ENCODE results near the gene ZBTB49. TPM values are rescaled to one million over a fixed set of nuclear protein-coding genes. Genes with fewer than 3 reads are reported as not detected.

ZBTB49 gene
- total RNA-seq, 8 experiments from 2014 or later = 3.0 to 11.4 (median 5.6) TPM

DNA sequence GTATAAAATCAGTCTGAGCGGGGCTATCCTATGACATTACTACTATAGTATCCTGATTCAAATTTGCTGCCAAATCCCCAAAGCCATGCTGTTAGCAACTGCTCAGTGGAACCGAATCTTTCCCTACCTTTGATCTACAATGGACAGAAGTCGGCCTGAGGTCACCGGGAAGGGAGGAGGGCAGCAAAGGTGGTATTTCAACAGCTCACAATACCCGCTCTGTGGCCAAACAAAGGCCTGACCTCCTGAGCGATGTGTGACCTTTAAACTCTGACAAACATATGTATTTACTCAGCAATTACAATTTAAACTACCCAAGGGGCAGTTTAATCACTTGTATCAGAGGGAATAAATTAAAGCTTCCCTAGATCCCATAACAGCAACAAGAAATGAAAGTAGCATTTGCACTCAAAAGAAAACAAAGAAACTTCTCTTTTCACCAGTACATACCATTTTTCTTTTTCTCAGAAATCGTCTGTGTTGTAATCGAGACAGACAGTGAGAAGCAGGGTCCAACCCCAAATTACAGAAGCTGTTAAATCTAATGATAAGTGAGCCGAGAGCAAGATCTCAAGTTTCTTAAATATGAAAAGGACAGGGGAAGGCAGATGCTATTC is 30.5 kb upstream of the ZBTB49 start:
- 4 to 39% (median 12%) methylated on average over 2 to 9 of the region's 9 CpGs for WGBS, 10 experiments
- Histone ChIP-seq H3K4me1 (replicated peaks in 1 of 2) (peaks cover 9% of the 10 kb centered on the region in 2 donors), H3K4me3 (no peak overlapping the region), H3K27ac (no peak overlapping the region)
- ATAC-seq (replicated peaks in 6 of 8) = no peak
- in situ Hi-C loops (cut with MboI; ENCODE audit: low pct_unique_long_range_greater_than_20kb in 2 of 9, low sequenced_read_pairs in 9 of 9, unreplicated experiment in 9 of 9) = loop anchor here in 1 of 9 experiments (10.0 kb wide), 1 partner anchor 75 kb away; no protein-coding TSS in a partner anchor

DNA sequence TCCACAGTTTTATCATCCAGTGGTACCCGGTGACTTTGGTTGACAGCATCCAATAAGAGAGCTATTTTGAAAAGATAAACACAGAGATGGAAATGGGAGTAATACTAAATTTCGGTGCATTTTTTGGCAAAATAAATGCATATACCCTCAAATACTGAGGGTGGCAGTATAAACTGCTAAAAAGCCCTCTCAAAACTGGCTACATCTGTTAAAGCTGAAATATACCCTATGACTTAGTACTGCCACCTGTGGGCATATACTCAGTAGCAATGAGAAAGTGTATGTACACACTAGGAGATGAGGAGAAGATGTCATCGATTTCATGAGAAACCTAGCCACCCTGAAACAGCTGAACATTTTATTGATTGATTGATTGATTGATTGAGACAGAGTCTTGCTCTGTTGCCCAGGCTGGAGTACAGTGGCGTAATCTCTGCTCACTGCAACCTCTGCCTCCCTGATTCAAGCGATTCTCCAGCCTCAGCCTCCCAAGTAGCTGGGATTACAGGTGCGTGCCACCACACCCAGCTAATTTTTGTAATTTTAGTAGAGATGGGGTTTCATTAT is 29.8 kb upstream of the ZBTB49 start:
- H3K27ac ChIP-seq = no peak overlapping the region
- in situ Hi-C loops (cut with MboI; ENCODE audit: low pct_unique_long_range_greater_than_20kb in 2 of 9, low sequenced_read_pairs in 9 of 9, unreplicated experiment in 9 of 9) = no loop called here
- peak in 3 of 8 experiments; percentile 48 to 76 (median 72) for ATAC-seq (replicated peaks in 6 of 8)
- 19 to 100% (median 54%) methylated on average over 1 to 6 of the region's 6 CpGs; no CpG with 5 or more reads in 1 of the 10 experiments for WGBS, 10 experiments
- no peak overlapping the region for H3K4me3 ChIP-seq
- H3K4me1 ChIP-seq (replicated peaks in 1 of 2) = peaks cover 9% of the 10 kb centered on the region in 2 donors

DNA sequence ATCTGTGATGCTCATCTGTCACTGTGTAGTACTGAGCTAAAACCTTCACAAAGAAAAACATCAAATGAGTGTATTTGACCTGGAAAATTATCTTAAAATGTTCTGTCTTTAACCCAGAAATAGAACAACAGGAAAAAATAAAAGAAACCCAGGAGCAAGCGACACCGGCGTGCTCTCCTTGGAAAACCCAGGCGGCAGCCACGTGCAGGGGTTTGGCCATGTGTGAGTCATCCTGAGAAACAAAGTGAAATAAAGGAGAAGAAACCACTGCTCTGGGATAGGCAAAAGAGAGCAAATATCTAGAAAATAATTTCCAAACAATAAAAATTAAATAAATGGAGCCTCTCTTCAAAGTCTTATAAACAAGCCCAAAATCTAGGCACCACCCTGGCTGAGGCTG is 22.1 kb upstream of the ZBTB49 start:
- in situ Hi-C loops (cut with MboI; ENCODE audit: low pct_unique_long_range_greater_than_20kb in 2 of 9, low sequenced_read_pairs in 9 of 9, unreplicated experiment in 9 of 9) = no loop called here
- Histone ChIP-seq H3K4me3 (no peak overlapping the region), H3K27ac (no peak overlapping the region), H3K4me1 (replicated peaks in 1 of 2) (no peaks in the 10 kb centered on the region)
- ATAC-seq (replicated peaks in 6 of 8) = peak in 1 of 8 experiments; percentile 14
- WGBS, 10 experiments = 40 to 95% (median 79%) methylated on average over 1 to 5 of the region's 5 CpGs; no CpG with 5 or more reads in 1 of the 10 experiments

DNA sequence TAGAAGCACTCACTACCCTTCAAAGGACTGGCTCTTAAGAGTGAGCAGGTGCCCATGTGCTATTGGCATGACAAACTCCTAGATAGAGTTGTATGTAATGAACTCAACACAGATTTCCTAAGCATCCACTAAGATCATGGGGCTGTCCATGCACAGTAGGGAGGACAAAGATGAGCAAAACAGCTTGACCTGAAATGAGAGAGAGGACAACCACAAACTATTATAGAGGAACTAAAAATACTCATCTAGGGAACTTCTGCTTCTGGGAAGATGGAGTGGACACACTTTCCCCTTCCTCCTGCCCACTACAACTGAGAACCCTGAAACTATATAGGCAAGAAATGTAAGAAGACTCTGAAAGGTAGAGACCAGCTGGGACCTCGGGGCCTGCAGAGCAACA is 21.3 kb upstream of the ZBTB49 start:
- Histone ChIP-seq H3K27ac (no peak overlapping the region), H3K4me1 (replicated peaks in 1 of 2) (no peaks in the 10 kb centered on the region), H3K4me3 (no peak overlapping the region)
- in situ Hi-C loops (cut with MboI; ENCODE audit: low pct_unique_long_range_greater_than_20kb in 2 of 9, low sequenced_read_pairs in 9 of 9, unreplicated experiment in 9 of 9) = no loop called here
- ATAC-seq (replicated peaks in 6 of 8) = no peak
- 67 to 100% methylated on average over 1 of the region's 1 CpG; no CpG with 5 or more reads in 8 of the 10 experiments for WGBS, 10 experiments

DNA sequence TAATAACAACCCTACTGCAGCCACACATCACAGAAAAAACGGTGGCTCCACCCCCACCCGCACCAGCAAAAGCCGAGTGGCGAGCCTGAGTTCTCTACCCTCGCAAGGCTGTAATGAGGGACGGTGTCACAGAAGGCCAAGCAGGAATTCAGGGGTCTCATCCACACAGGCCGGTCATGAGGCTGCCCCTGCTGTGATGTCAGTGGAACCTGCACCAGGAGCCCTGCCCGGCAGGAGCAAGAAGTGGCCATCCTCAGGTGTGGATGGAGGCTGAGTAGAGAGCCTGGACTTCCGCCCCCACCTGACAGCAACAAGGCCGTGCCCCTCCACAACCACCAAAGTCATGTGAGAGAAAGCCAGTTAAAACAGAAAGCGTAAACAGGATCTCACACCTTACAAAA is 20.7 kb upstream of the ZBTB49 start:
- no peak for ATAC-seq (replicated peaks in 6 of 8)
- no peak overlapping the region for H3K4me3 ChIP-seq
- no peaks in the 10 kb centered on the region for H3K4me1 ChIP-seq (replicated peaks in 1 of 2)
- in situ Hi-C loops (cut with MboI; ENCODE audit: low pct_unique_long_range_greater_than_20kb in 2 of 9, low sequenced_read_pairs in 9 of 9, unreplicated experiment in 9 of 9) = no loop called here
- no peak overlapping the region for H3K27ac ChIP-seq
- WGBS, 10 experiments = 85 to 100% (median 100%) methylated on average over 1 to 8 of the region's 11 CpGs; no CpG with 5 or more reads in 5 of the 10 experiments

DNA sequence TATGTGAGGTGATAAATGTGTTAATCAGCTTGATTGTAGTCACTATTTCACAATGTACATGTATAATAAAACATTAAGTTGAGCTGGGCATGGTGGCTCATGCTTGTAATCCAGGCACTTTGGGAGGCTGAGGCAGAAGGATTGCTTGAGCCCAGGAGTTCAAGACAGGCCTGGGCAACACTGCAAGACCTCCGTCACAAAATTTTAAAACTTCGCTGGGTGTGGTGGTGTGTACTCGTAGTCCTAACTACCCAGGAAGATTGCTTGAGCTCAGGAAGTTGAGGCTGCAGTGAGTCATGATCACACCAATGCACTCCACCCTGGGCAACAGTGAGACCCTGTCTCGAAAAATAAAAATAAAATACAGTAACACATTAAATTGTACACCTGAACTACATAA is 20.2 kb upstream of the ZBTB49 start:
- in situ Hi-C loops (cut with MboI; ENCODE audit: low pct_unique_long_range_greater_than_20kb in 2 of 9, low sequenced_read_pairs in 9 of 9, unreplicated experiment in 9 of 9) = no loop called here

DNA sequence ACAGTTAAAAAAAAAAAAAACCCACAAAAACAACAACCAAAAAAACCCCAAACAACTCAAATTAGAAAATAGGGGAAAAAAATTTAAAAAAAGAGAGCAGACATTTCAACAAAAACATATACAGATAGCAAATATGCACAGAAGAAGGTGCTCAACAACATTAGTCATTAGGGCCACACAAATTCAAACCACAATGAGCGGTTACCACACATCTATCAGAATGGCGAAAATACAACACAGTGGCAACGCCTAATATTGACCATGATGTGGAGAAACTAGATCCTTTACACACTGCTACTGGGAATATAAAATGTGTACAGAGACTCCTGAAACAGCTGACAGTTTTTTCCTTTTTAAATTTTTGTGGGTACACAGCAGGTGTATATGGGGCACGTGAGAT is 19.5 kb upstream of the ZBTB49 start:
- Histone ChIP-seq H3K27ac (no peak overlapping the region), H3K4me3 (no peak overlapping the region), H3K4me1 (replicated peaks in 1 of 2) (no peaks in the 10 kb centered on the region)
- 19 to 100% (median 85%) methylated on average over 1 to 4 of the region's 4 CpGs for WGBS, 10 experiments
- in situ Hi-C loops (cut with MboI; ENCODE audit: low pct_unique_long_range_greater_than_20kb in 2 of 9, low sequenced_read_pairs in 9 of 9, unreplicated experiment in 9 of 9) = no loop called here
- peak in 2 of 8 experiments; percentile 51 to 52 for ATAC-seq (replicated peaks in 6 of 8)

More for the DNA sequence above, 20.2 kb upstream of the ZBTB49 start:
- whole genome bisulfite sequencing, 10 experiments = 0 to 100% (median 95%) methylated on average over 1 to 4 of the region's 4 CpGs
- Histone ChIP-seq H3K4me1 (replicated peaks in 1 of 2) (no peaks in the 10 kb centered on the region), H3K27ac (no peak overlapping the region), H3K4me3 (no peak overlapping the region)
- peak in 2 of 8 experiments; percentile 88 to 95 for ATAC-seq (replicated peaks in 6 of 8)

DNA sequence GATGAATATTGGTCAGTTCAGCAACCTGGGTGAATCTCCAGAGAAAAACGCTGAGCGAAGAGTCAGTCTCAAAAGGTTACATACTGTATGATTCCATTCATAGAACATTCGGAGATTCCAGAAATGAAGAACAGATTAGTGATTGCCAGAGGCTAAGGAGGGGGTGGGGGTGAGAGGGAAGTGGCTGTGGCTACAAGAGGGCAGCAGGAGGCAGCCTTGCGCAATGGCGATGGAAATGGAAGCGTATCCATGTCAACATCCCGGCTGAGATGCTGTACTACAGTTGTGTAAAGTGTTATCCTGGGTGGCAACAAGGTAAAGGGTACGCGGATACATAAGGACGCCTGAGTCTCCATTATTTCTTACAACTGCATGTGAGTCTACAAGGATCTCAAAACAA is 18.1 kb upstream of the ZBTB49 start:
- in situ Hi-C loops (cut with MboI; ENCODE audit: low pct_unique_long_range_greater_than_20kb in 2 of 9, low sequenced_read_pairs in 9 of 9, unreplicated experiment in 9 of 9) = no loop called here
- Histone ChIP-seq H3K4me3 (no peak overlapping the region), H3K27ac (no peak overlapping the region), H3K4me1 (replicated peaks in 1 of 2) (no peaks in the 10 kb centered on the region)
- WGBS, 10 experiments = 78 to 100% (median 94%) methylated on average over 2 to 10 of the region's 10 CpGs; no CpG with 5 or more reads in 2 of the 10 experiments
- ATAC-seq (replicated peaks in 6 of 8) = peak in 1 of 8 experiments; percentile 66

DNA sequence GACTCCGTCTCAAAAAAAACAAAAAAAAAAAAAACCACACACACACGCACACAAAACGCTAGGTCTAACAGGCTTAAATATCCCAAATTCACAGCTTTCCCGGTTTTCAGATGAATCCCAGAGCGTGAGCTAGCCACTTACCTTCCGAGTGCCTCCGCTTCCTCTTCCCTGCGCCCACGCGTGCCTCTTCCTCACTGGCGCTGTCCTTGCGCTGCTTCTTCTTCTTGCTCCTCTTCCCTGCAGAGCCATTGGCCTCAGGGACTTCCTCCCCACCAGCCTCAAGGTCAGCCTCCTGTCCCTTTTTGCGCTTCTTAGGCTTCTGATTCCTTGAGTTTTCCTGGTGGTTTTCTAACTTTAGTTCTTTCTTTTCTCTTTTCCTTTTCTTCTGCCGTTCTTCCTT is 15.8 kb upstream of the ZBTB49 start:
- no peaks in the 10 kb centered on the region for H3K4me1 ChIP-seq (replicated peaks in 1 of 2)
- in situ Hi-C loops (cut with MboI; ENCODE audit: low pct_unique_long_range_greater_than_20kb in 2 of 9, low sequenced_read_pairs in 9 of 9, unreplicated experiment in 9 of 9) = no loop called here
- H3K27ac ChIP-seq = no peak overlapping the region
- 88 to 100% (median 97%) methylated on average over 3 to 12 of the region's 14 CpGs for WGBS, 10 experiments
- no peak for ATAC-seq (replicated peaks in 6 of 8)
- no peak overlapping the region for H3K4me3 ChIP-seq

DNA sequence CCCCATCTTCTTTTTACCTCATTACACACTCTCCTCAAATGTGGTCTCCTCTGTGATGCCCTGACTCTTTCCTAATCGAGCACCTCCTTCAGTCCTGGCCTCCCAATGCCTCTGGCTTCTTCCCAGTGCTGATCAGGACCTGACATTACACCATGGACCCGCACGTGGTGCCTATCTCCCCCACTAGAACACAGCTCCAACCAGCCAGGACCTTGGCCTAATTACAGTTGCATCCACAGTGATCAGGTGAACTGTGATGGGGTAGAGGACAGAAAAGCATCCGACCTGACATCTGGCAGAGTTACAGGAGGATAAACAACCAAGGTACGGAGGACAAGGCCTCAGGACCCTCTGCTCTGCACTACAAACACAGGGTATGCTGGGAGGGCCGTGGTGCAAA is 12.5 kb upstream of the ZBTB49 start:
- in situ Hi-C loops (cut with MboI; ENCODE audit: low pct_unique_long_range_greater_than_20kb in 2 of 9, low sequenced_read_pairs in 9 of 9, unreplicated experiment in 9 of 9) = no loop called here
- ATAC-seq (replicated peaks in 6 of 8) = no peak
- 57 to 90% (median 71%) methylated on average over 2 to 6 of the region's 6 CpGs; no CpG with 5 or more reads in 4 of the 10 experiments for WGBS, 10 experiments
- Histone ChIP-seq H3K4me1 (replicated peaks in 1 of 2) (no peaks in the 10 kb centered on the region), H3K27ac (no peak overlapping the region), H3K4me3 (no peak overlapping the region)

DNA sequence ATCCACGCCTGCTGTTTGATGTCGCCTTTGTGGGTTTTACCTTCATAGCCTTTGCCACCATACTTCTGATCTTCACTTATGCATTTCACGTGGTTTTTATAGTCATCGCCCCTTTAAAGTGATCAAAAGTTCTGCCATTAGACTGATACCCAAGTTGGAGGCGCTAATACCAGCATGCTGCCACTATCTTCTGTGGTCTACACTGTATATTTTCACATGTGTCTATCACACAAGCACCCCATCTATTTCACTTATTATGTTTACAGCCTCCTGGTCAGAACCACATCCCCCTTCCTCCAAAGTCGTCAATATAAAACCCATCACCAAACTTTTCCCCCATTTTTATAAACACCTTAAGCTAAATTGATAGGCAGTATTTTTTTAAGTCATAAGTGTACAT is 8.3 kb upstream of the ZBTB49 start:
- WGBS, 10 experiments = 67 to 100% (median 89%) methylated on average over 3 to 6 of the region's 6 CpGs; no CpG with 5 or more reads in 1 of the 10 experiments
- no peak for ATAC-seq (replicated peaks in 6 of 8)
- Histone ChIP-seq H3K4me3 (no peak overlapping the region), H3K27ac (no peak overlapping the region), H3K4me1 (replicated peaks in 1 of 2) (no peaks in the 10 kb centered on the region)
- in situ Hi-C loops (cut with MboI; ENCODE audit: low pct_unique_long_range_greater_than_20kb in 2 of 9, low sequenced_read_pairs in 9 of 9, unreplicated experiment in 9 of 9) = no loop called here

DNA sequence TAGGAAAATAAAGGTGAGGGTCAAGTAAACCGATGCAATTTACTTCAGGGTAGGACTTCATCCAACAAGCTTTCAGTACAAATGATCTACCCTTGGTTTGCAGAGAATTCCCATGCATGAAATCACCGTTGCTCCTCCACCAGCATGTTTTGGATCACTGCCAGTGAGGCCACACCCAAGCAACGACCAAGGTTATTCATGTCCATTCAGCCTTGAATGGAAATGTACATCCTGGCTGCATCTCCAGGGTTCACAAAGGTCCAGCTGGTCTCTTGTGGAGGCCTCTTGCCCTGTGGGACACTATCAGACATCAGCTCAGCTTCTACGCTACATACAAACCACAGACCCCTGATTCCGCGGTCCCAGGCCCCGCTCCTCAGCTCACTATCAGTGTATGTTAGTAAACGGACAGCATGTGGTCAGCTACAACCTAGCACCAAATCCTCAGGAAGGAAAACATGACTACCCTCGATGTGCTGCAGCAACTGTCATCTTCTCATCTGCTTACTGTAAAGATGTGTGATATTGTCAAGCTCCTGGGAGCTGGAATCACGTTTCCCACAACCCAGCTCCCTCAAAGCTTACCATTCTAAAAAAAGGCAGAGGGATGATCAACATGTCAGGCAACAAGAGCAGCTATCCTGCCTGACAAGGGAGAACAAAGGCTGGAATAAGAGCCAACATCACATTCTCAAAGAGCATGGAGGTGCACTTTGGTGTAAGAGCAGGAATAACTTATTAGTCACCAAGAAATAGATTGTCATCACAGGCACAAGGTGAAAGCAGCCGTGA is 5.0 kb upstream of the ZBTB49 start:
- peaks cover 5 to 8% of the 10 kb centered on the region in 2 donors for H3K4me1 ChIP-seq (replicated peaks in 1 of 2)
- in situ Hi-C loops (cut with MboI; ENCODE audit: low pct_unique_long_range_greater_than_20kb in 2 of 9, low sequenced_read_pairs in 9 of 9, unreplicated experiment in 9 of 9) = no loop called here
- ATAC-seq (replicated peaks in 6 of 8) = peak in 3 of 8 experiments; percentile 52 to 59 (median 57)
- no peak overlapping the region for H3K4me3 ChIP-seq
- no peak overlapping the region for H3K27ac ChIP-seq
- 50 to 100% (median 78%) methylated on average over 1 to 9 of the region's 11 CpGs for WGBS, 10 experiments

DNA sequence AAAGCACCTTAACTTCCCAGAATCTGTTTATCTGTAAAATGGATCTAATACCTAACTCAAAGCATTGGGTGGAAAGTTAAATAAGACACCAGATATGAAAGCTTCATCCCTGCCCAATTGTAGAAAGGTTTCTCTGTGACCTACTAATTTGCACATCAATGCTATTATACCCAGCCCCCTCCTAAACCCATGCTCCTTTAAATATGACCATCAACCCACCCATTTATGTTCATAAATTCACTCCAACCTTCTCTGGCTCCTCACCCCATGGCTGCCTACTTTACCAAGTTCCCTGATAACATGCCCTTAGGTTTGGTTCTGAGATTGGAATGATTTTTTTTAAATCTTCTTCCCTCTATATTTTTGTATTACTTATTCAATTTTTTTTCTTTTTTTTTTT is 2.0 kb upstream of the ZBTB49 start:
- no peak overlapping the region for H3K27ac ChIP-seq
- peaks cover 14 to 15% of the 10 kb centered on the region in 2 donors for H3K4me1 ChIP-seq (replicated peaks in 1 of 2)
- ATAC-seq (replicated peaks in 6 of 8) = no peak
- H3K4me3 ChIP-seq = no peak overlapping the region
- in situ Hi-C loops (cut with MboI; ENCODE audit: low pct_unique_long_range_greater_than_20kb in 2 of 9, low sequenced_read_pairs in 9 of 9, unreplicated experiment in 9 of 9) = no loop called here

Measured in motor neuron (in vitro differentiated cells).